Measurements from ENCODE around the gene ALK.

Gene ALK

DNA sequence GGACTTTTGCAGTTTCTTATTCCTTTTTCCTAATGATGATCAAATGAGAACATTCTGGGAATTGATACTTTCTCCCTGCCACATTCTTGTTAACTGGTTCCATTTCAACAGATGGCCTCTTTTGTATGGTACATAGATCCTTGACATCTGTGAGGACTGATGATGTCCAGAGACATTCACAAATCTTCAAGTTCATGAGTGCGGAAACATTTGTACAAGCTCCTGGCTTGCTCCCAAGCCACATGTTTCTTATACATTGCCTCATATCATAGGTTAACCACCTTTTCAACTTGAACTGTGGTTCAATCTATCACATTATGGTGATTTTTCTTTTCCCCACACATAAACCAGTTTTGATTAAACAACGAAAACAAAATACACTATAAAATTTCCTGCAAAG, 538.9 kb downstream of the ALK start:
- H4K20me1 ChIP-seq (ENCODE audit: insufficient read depth, low read length) = no peaks in the 10 kb centered on the region
- TF ChIP-seq, protein P1, sequence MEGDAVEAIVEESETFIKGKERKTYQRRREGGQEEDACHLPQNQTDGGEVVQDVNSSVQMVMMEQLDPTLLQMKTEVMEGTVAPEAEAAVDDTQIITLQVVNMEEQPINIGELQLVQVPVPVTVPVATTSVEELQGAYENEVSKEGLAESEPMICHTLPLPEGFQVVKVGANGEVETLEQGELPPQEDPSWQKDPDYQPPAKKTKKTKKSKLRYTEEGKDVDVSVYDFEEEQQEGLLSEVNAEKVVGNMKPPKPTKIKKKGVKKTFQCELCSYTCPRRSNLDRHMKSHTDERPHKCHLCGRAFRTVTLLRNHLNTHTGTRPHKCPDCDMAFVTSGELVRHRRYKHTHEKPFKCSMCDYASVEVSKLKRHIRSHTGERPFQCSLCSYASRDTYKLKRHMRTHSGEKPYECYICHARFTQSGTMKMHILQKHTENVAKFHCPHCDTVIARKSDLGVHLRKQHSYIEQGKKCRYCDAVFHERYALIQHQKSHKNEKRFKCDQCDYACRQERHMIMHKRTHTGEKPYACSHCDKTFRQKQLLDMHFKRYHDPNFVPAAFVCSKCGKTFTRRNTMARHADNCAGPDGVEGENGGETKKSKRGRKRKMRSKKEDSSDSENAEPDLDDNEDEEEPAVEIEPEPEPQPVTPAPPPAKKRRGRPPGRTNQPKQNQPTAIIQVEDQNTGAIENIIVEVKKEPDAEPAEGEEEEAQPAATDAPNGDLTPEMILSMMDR (IDR thresholded peaks at IDR 0.05; ENCODE audit: low read length) = no peak
- TF ChIP-seq EZH2 (optimal IDR thresholded peaks at IDR 0.05; ENCODE audit: low read depth, low read length) (no peak), EZH2phosphoT487 (IDR thresholded peaks at IDR 0.05; ENCODE audit: low read length) (no peak)
- DNase-seq = no peak

DNA sequence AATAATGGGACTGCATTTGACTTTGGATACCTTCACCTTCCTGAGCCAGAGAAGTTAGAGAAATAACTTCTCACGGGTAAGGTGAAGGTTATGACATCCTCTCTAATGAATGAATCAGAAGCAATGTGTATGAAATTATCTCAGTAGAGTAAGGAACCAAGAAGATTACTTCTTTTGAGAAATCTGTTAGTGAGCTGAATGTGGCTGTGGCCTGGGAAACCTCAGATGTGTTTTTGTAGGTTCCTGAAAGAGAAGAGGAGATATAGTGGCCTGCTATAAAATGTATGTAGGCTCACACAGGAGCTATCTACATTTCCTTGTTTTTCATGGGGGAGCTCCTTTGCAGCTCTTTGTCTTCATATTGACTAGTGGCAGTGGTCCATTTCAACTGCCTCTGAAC, 543.6 kb downstream of the ALK start:
- Histone ChIP-seq H3K9me3 (replicated peaks; ENCODE audit: insufficient read depth, low read length) (no peaks in the 10 kb centered on the region), H3K9ac (ENCODE audit: low read length) (no peak overlapping the region), H3K4me1 (ENCODE audit: low read length) (no peaks in the 10 kb centered on the region), H3F3A (ENCODE audit: insufficient read depth, low read length) (no peaks in the 10 kb centered on the region), H3K4me3 (ENCODE audit: low read length) (no peak overlapping the region), H2AFZ (ENCODE audit: low read length) (no peak overlapping the region), H3K4me2 (ENCODE audit: low read depth, low read length) (no peak overlapping the region), H3K27ac (ENCODE audit: low read length) (no peak overlapping the region), H3K27me3 (replicated peaks; ENCODE audit: insufficient read depth, low read length) (no peaks in the 10 kb centered on the region), H3K79me2 (ENCODE audit: low read length) (no peaks in the 10 kb centered on the region), H3K36me3 (replicated peaks; ENCODE audit: insufficient read depth, low read length) (no peaks in the 10 kb centered on the region), H4K20me1 (ENCODE audit: insufficient read depth, low read length) (no peaks in the 10 kb centered on the region), H3K9me2 (replicated peaks; ENCODE audit: insufficient read depth, low read length) (no peaks in the 10 kb centered on the region)
- TF ChIP-seq EZH2phosphoT487 (IDR thresholded peaks at IDR 0.05; ENCODE audit: low read length) (no peak), EZH2 (optimal IDR thresholded peaks at IDR 0.05; ENCODE audit: low read depth, low read length) (no peak)
- TF ChIP-seq, protein P1 (IDR thresholded peaks at IDR 0.05; ENCODE audit: low read length) = no peak
- no peak for DNase-seq

More for the DNA sequence above, 538.9 kb downstream of the ALK start:
- Histone ChIP-seq H3K27me3 (replicated peaks; ENCODE audit: insufficient read depth, low read length) (no peaks in the 10 kb centered on the region), H3K4me2 (ENCODE audit: low read depth, low read length) (no peak overlapping the region), H3K9ac (ENCODE audit: low read length) (no peak overlapping the region), H3K79me2 (ENCODE audit: low read length) (no peaks in the 10 kb centered on the region), H3K4me3 (ENCODE audit: low read length) (no peak overlapping the region), H3K27ac (ENCODE audit: low read length) (no peak overlapping the region), H2AFZ (ENCODE audit: low read length) (no peak overlapping the region), H3K9me2 (replicated peaks; ENCODE audit: insufficient read depth, low read length) (no peaks in the 10 kb centered on the region), H3K9me3 (replicated peaks; ENCODE audit: insufficient read depth, low read length) (no peaks in the 10 kb centered on the region), H3K36me3 (replicated peaks; ENCODE audit: insufficient read depth, low read length) (no peaks in the 10 kb centered on the region), H3F3A (ENCODE audit: insufficient read depth, low read length) (no peaks in the 10 kb centered on the region), H3K4me1 (ENCODE audit: low read length) (no peaks in the 10 kb centered on the region)

DNA sequence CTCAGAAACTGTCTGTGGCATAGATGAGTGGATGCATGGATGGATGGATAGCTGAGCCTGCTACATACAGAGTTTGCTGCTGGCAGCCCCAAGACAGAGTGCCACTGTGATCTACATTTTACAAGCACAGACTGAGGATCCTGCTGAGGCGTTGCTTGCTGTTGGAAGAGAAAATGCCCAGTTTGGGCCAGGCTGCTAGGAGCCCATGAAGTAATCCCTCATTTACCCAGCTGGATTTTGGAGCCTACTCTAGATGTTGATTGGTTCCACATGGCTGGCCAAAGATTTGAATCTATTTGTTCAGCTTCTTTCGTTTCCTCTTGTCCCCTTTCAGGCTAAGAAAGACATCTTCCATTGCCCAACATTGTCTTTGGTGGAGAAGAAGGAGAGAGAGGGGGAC, 544.8 kb downstream of the ALK start:
- DNase-seq = no peak
- Histone ChIP-seq H3K4me1 (ENCODE audit: low read length) (no peaks in the 10 kb centered on the region), H3K4me2 (ENCODE audit: low read depth, low read length) (no peak overlapping the region), H3K27ac (ENCODE audit: low read length) (no peak overlapping the region), H3K79me2 (ENCODE audit: low read length) (no peaks in the 10 kb centered on the region), H3F3A (ENCODE audit: insufficient read depth, low read length) (no peaks in the 10 kb centered on the region), H3K9me2 (replicated peaks; ENCODE audit: insufficient read depth, low read length) (no peaks in the 10 kb centered on the region), H2AFZ (ENCODE audit: low read length) (no peak overlapping the region), H3K27me3 (replicated peaks; ENCODE audit: insufficient read depth, low read length) (no peaks in the 10 kb centered on the region), H3K9ac (ENCODE audit: low read length) (no peak overlapping the region), H4K20me1 (ENCODE audit: insufficient read depth, low read length) (no peaks in the 10 kb centered on the region), H3K36me3 (replicated peaks; ENCODE audit: insufficient read depth, low read length) (no peaks in the 10 kb centered on the region), H3K9me3 (replicated peaks; ENCODE audit: insufficient read depth, low read length) (no peaks in the 10 kb centered on the region), H3K4me3 (ENCODE audit: low read length) (no peak overlapping the region)
- TF ChIP-seq, protein P1 (IDR thresholded peaks at IDR 0.05; ENCODE audit: low read length) = no peak
- TF ChIP-seq EZH2phosphoT487 (IDR thresholded peaks at IDR 0.05; ENCODE audit: low read length) = no peak
